PFSK-1 (cell line): Measurements from ENCODE around the gene CCDC97.

Experiments used
- FOXP2 ChIP-seq: optimal IDR thresholded peaks from 2 replicates; pipeline ENCODE3; 2011; ENCODE audit warnings: borderline replicate concordance, control low read depth, inconsistent platforms; ENCODE audit not compliant: insufficient read depth; ENCODE audit errors: extremely low read length, extremely low read depth
- POLR2AphosphoS5 ChIP-seq: IDR thresholded peaks from 2 replicates; pipeline ENCODE4 v1.6.1; 2012; ENCODE audit warnings: low read depth, mild to moderate bottlenecking, control low read depth, low read length, moderate library complexity
- REST ChIP-seq, 2 experiments: IDR thresholded peaks; 2 replicates each; pipeline versions ENCODE4 v1.6.1 to v1.8.0; 2011 to 2012; ENCODE audit warnings: low read depth in 2 of 2, low read length in 2 of 2, control low read depth in 1 of 2, inconsistent platforms in 1 of 2, mild to moderate bottlenecking in 1 of 2, moderate library complexity in 1 of 2; ENCODE audit not compliant: insufficient read depth in 1 of 2
- SIN3A ChIP-seq: IDR thresholded peaks from 2 replicates; pipeline ENCODE4 v1.6.1; 2012; ENCODE audit warnings: mild to moderate bottlenecking, low read length, moderate library complexity, borderline replicate concordance; ENCODE audit not compliant: insufficient read depth
- TAF1 ChIP-seq: IDR thresholded peaks from 2 replicates; pipeline ENCODE4 v1.6.1; 2012; ENCODE audit warnings: low read length, control low read depth, borderline replicate concordance; ENCODE audit not compliant: insufficient read depth

Gene CCDC97

GRCh38 chr19:41320568-41320967, 10.6 kb downstream of the CCDC97 start:
- TF ChIP-seq TAF1 (no peak), POLR2AphosphoS5 (no peak), REST (IDR thresholded peaks at IDR 0.05; ENCODE audit: insufficient read depth in 1 of 2, low read depth in 2 of 2, low read length in 2 of 2) (no peak), FOXP2 (no peak)

DNA sequence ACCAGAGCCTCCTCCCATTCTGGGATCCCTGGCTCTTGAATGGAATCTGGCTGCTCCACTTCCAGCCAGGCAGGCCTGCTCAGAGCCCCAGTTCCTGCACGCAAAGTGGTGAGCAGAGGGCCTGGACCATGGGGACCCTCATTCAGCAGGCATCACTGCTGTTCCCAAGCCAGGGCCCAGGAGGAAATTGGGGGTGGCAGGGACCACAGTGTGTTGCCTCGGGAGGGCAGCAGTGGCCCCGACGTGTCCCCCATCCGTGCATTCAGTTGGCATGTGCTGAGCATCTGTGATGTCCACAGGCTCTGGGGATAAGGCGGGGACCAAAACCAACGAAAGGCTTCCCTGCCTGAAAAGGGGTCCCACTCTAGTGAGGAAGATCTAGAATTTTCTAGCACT, 11.2 kb downstream of the CCDC97 start:
- TF ChIP-seq SIN3A: no peak
- no peak for TF ChIP-seq REST (IDR thresholded peaks at IDR 0.05; ENCODE audit: insufficient read depth in 1 of 2, low read depth in 2 of 2, low read length in 2 of 2)
- no peak for TF ChIP-seq TAF1
- no peak for TF ChIP-seq POLR2AphosphoS5
- no peak for TF ChIP-seq FOXP2

DNA sequence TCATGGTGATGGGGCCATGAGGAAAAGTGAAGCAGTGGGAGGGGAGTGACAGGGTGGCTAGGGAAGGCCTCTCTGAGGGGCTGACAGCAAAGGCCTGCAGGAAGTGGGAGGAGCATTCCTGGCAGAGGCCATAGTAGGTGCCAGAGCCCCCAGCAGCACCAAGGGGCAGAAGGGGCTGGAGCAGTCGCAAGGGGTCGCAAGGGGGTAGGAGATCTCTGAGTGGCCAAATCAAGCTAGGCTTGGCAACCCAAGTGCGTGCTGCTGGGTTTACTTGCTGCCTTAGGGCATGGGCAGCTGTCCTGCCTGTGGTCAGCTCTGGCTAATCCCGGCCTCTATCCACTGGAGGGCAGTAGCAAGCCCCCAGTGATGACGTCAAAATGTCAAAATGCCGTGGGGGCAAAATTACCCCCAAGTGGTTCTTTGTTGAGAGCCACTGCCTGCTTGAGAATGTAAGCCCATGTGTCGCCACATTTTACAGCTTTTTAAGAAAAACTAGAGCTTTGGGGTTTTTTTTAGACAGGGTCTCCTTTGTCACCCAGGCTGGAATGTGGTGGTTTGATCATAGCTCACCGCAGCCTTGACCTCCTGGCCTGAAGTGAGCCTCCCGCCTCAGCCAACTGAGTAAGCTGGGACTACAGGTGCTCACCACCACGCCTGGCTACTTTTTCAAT, 11.8 kb downstream of the CCDC97 start:
- 0 out of 2 replicates have a peak, but pooled peaks have one; percentile 20 for TF ChIP-seq POLR2AphosphoS5
- no peak for TF ChIP-seq TAF1
- TF ChIP-seq REST (IDR thresholded peaks at IDR 0.05; ENCODE audit: insufficient read depth in 1 of 2, low read depth in 2 of 2, low read length in 2 of 2): no peak
- TF ChIP-seq SIN3A: peak; percentile 30; the same call in 1 of the 2 replicates
- TF ChIP-seq FOXP2: no peak

DNA sequence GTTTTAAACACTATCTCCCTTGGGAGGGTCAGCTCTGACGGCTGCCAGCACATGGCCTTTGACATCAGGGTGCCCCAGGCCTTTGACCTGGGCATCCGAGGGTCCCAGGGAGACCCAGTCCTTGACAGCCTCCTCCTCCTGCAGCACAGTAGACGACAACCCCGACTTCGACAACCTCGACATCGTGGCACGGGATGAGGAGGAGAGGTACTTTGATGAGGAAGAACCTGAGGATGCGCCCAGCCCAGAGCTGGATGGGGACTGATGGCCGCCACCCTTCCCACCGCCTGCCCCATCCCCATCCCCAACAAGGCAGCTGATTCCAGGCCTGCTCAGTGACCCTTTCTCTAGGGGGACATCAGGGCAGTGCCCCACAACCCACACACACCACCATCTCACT, 12.5 kb downstream of the CCDC97 start:
- TF ChIP-seq REST (IDR thresholded peaks at IDR 0.05; ENCODE audit: insufficient read depth in 1 of 2, low read depth in 2 of 2, low read length in 2 of 2) (no peak), SIN3A (no peak), FOXP2 (no peak), POLR2AphosphoS5 (peak; percentile 12; the same call in 1 of the 2 replicates), TAF1 (no peak)
